K562 (cell line): ENCODE data around the gene NMT1. TPM values are rescaled to one million over a fixed set of nuclear protein-coding genes. Genes with fewer than 3 reads are reported as not detected.
A peak's percentile ranks its signal among the peaks of the same experiment; 100 is the strongest.

ENCODE experiments used
- ATF1 ChIP-seq, 2 experiments: fragments of 450-650 bp in 1 of 2; IDR thresholded peaks; 2 replicates each; pipeline ENCODE4 v1.6.1; 2016; ENCODE audit warnings: missing compliant biosample characterization in 1 of 2, missing genetic modification characterization in 1 of 2
- BACH1 ChIP-seq: fragments of 200-800 bp; sonication (Bioruptor generic); IDR thresholded peaks from 2 replicates; pipeline ENCODE4 v1.6.1; 2016; ENCODE audit warnings: missing genetic modification characterization, missing compliant biosample characterization
- CBX2 ChIP-seq: fragments of 200-600 bp; sonication (generic); IDR thresholded peaks from one replicate; pipeline ENCODE4 v1.6.1; 2012; ENCODE audit warnings: mild to moderate bottlenecking, low read length, inconsistent platforms; ENCODE audit not compliant: insufficient read depth, poor library complexity, severe bottlenecking
- E2F1 ChIP-seq: sonication (generic); formaldehyde crosslinking; IDR thresholded peaks from 2 replicates; pipeline ENCODE4 v1.8.1; 2023; ENCODE audit warnings: mild to moderate bottlenecking, missing genetic modification reagents, moderate library complexity
- E2F3 ChIP-seq: fragments of 250-450 bp; sonication (Bioruptor Pico); IDR thresholded peaks from 2 replicates; pipeline ENCODE4 v1.4.0; 2020; ENCODE audit warnings: mild to moderate bottlenecking
- ETS1 ChIP-seq: conservative IDR thresholded peaks from 2 replicates; pipeline ENCODE4 v1.6.1; 2011; ENCODE audit warnings: low read depth, mild to moderate bottlenecking, low read length; ENCODE audit not compliant: control insufficient read depth
- FOXA1 ChIP-seq: fragments of 450-650 bp; IDR thresholded peaks from 2 replicates; pipeline ENCODE4 v1.6.1; 2016; ENCODE audit warnings: mild to moderate bottlenecking, borderline replicate concordance
- FOXJ2 ChIP-seq: fragments of 200-800 bp; sonication (Bioruptor generic); IDR thresholded peaks from 2 replicates; pipeline ENCODE4 v1.6.1; 2016; ENCODE audit warnings: missing genetic modification characterization, missing compliant biosample characterization
- FUS ChIP-seq: fragments of 200-400 bp; formaldehyde crosslinking; optimal IDR thresholded peaks from 2 replicates; pipeline ENCODE3; 2017; ENCODE audit warnings: low read depth, low read length
- GABPB2 ChIP-seq: fragments of 250-450 bp; sonication (Bioruptor Pico); conservative IDR thresholded peaks from 2 replicates; pipeline ENCODE4 v1.5.1; 2021; ENCODE audit warnings: mild to moderate bottlenecking
- JUN ChIP-seq, 2 experiments: sonication (generic) in 1 of 2; formaldehyde crosslinking in 1 of 2; IDR thresholded peaks; 2 replicates each; pipeline versions ENCODE4 v1.6.1 to v1.8.0; 2012 to 2022; ENCODE audit warnings: borderline replicate concordance in 2 of 2, mild to moderate bottlenecking in 2 of 2, improper control_type of control experiment in 1 of 2, low read depth in 1 of 2, low read length in 1 of 2, missing genetic modification reagents in 1 of 2
- LCOR ChIP-seq: sonication (generic); formaldehyde crosslinking; IDR thresholded peaks from 2 replicates; pipeline ENCODE4 v1.8.0; 2022; ENCODE audit warnings: mild to moderate bottlenecking, missing genetic modification reagents
- NBN ChIP-seq: fragments of 450-650 bp; IDR thresholded peaks from 2 replicates; pipeline ENCODE4 v1.6.1; 2016; ENCODE audit warnings: low read depth, mild to moderate bottlenecking
- NFXL1 ChIP-seq: fragments of 450-650 bp; formaldehyde crosslinking; IDR thresholded peaks from 2 replicates; pipeline ENCODE4 v1.4.0; 2021; ENCODE audit warnings: mild to moderate bottlenecking
- SAFB ChIP-seq: fragments of 200-400 bp; formaldehyde crosslinking; IDR thresholded peaks from 2 replicates; pipeline ENCODE4 v1.6.1; 2017; ENCODE audit warnings: low read depth, low read length, borderline replicate concordance
- SMARCE1 ChIP-seq: fragments of 450-650 bp; IDR thresholded peaks from 2 replicates; pipeline ENCODE4 v1.7.1; 2016; ENCODE audit warnings: mild to moderate bottlenecking
- SNIP1 ChIP-seq: fragments of 450-650 bp; IDR thresholded peaks from 2 replicates; pipeline ENCODE4 v1.7.1; 2017; ENCODE audit warnings: low read depth, mild to moderate bottlenecking
- SRSF9 ChIP-seq: fragments of 200-400 bp; formaldehyde crosslinking; IDR thresholded peaks from 2 replicates; pipeline ENCODE4 v1.6.1; 2017; ENCODE audit warnings: low read depth, low read length, borderline replicate concordance
- TAF15 ChIP-seq: fragments of 200-400 bp; formaldehyde crosslinking; IDR thresholded peaks from 2 replicates; pipeline ENCODE4 v1.6.1; 2017; ENCODE audit warnings: mild to moderate bottlenecking, low read depth, low read length, moderate library complexity
- TCF7 ChIP-seq: sonication (generic); IDR thresholded peaks from 2 replicates; pipeline ENCODE4 v1.6.1; 2016; ENCODE audit warnings: antibody characterized with exemption, borderline replicate concordance
- ZBTB8A ChIP-seq: fragments of 450-650 bp; IDR thresholded peaks from 2 replicates; pipeline ENCODE4 v1.6.1; 2018; ENCODE audit warnings: mild to moderate bottlenecking, moderate library complexity; ENCODE audit not compliant: partially characterized antibody
- ZMIZ1 ChIP-seq, 2 experiments: fragments of 150-350 bp in 1 of 2; IDR thresholded peaks; 2 replicates each; pipeline ENCODE4 v1.6.1; 2012 to 2016; ENCODE audit warnings: low read depth in 2 of 2, low read length in 2 of 2, mild to moderate bottlenecking in 1 of 2, moderate library complexity in 1 of 2
- ZNF551 ChIP-seq: fragments of 250-450 bp; sonication (Bioruptor Pico); IDR thresholded peaks from 2 replicates; pipeline ENCODE4 v1.5.0; 2021; ENCODE audit warnings: mild to moderate bottlenecking, moderate library complexity
- polyA plus RNA-seq, 8 experiments: library from polyadenylated mRNA; depleted of rRNA in 4 of 8; stranded (reverse) in 5 of 8; unstranded in 3 of 8; fragments of >200 nt; fragmentation: Nextera tagmentation in 2 of 8; fragmentation: Illumina TruSeq in 1 of 8; extraction: Ambion mirVana in 2 of 8; extraction: Trizol in 1 of 8; gene quantifications; 2 replicates each; pipeline versions ENCODE4 v1.2.1 to v1.2.3, GENCODE V29; 2011 to 2014; ENCODE audit warnings: inconsistent platforms in 1 of 8, missing spikeins in 1 of 8
- total RNA-seq, 7 experiments: library from RNA; depleted of rRNA in 6 of 7; stranded (reverse); fragments of >200 nt in 6 of 7; fragmentation: Illumina TruSeq in 2 of 7; extraction: Trizol in 2 of 7; gene quantifications; 2 replicates each; pipeline versions ENCODE4 v1.2.1 to v1.2.3, GENCODE V29; 2011 to 2021; ENCODE audit warnings: low replicate concordance in 1 of 7

The NMT1 gene
- total and polyA plus RNA-seq, 9 of the 15 experiments (the other 6 are each of a cell fraction or from before 2014, with no cell fraction given) = 86.7 to 569 (median 213) TPM

- peak in 1 of 2 experiments; percentile 8; a peak in 1 of 4 replicates for TF ChIP-seq ZMIZ1 (IDR thresholded peaks at IDR 0.05; ENCODE audit: low read depth in 2 of 2, low read length in 2 of 2)
- TF ChIP-seq NBN = no peak
- TF ChIP-seq TAF15 = no peak
- TF ChIP-seq ZBTB8A = no peak
- no peak for TF ChIP-seq BACH1 (tag)
- no peak for TF ChIP-seq JUN (IDR thresholded peaks at IDR 0.05; ENCODE audit: borderline replicate concordance, low read depth, low read length)
- TF ChIP-seq JUN (CRISPR knock-in tag; IDR thresholded peaks at IDR 0.05; ENCODE audit: borderline replicate concordance) = no peak
- TF ChIP-seq LCOR (CRISPR knock-in tag) = 0 out of 2 replicates have a peak, but pooled peaks have one; percentile 59
- no peak for TF ChIP-seq GABPB2
- 0 out of 2 replicates have a peak, but pooled peaks have one; percentile 19 for TF ChIP-seq E2F3 (CRISPR knock-in tag)
- TF ChIP-seq ZNF551 (CRISPR knock-in tag) = no peak
- TF ChIP-seq FOXA1 = no peak
- no peak for TF ChIP-seq NFXL1
- no peak for TF ChIP-seq SNIP1
- TF ChIP-seq SRSF9 = no peak
- TF ChIP-seq FUS = no peak
- no peak for TF ChIP-seq CBX2
- TF ChIP-seq FOXJ2 (tag) = no peak
- no peak; the same call in 1 of the 2 replicates for TF ChIP-seq TCF7
- TF ChIP-seq E2F1 (CRISPR knock-in tag) = no peak
- TF ChIP-seq ATF1 (CRISPR knock-in tag; IDR thresholded peaks at IDR 0.05) = no peak
- TF ChIP-seq ATF1 (tag; IDR thresholded peaks at IDR 0.05) = peak; percentile 47
- TF ChIP-seq ETS1 = no peak; the same call in 1 of the 2 replicates
- no peak for TF ChIP-seq SMARCE1
- TF ChIP-seq SAFB = no peak
These were observed 39.4 kb upstream of the NMT1 start (continued) for GRCh38 chr17:45021607-45022287.
